HepG2 (cell line): ENCODE results near the gene GADD45G. TPM values are rescaled to one million over a fixed set of nuclear protein-coding genes. Genes with fewer than 3 reads are reported as not detected.

Experiments
- ATAC-seq: fragments of 200-7000 bp; cut with Tn5 transposase; 3 replicates; pipeline ENCODE4 v1.9.1; 2020; ENCODE audit warnings: mild to moderate bottlenecking, moderate library complexity
- BruUV-seq: library from RNA; stranded (reverse); fragments of 400-500 nt; replicated peaks from 2 replicates; lab custom pipeline; 2021; lab: Mats Ljungman, UMichigan
- CTCF ChIA-PET: fragments of 300-600 bp; formaldehyde crosslinking; extraction: SDS; loops from one replicate; lab custom pipeline; 2021; ENCODE audit warnings: low total read pairs, inconsistent platforms, low intra/inter-chr PET ratio; lab: Yijun Ruan, JAX
- POLR2A ChIA-PET: fragments of 350-600 bp; sonication (Branson Sonifier 250); formaldehyde crosslinking; loops from one replicate; lab custom pipeline; 2020; ENCODE audit warnings: antibody characterized with exemption, inconsistent platforms; lab: Yijun Ruan, JAX
- DNase-seq: peaks from one replicate; pipeline ENCODE4 v3.0.0-alpha.2; 2015; ENCODE audit warnings: low spot score
- FAIRE-seq: peaks from 3 replicates; lab custom pipeline; 2011; peaks lifted over from hg19 to GRCh38; lab: Jason Lieb, UNC
- H2AFZ ChIP-seq: one replicate; pipeline ENCODE4 v1.6.1; 2011; ENCODE audit warnings: low read length, inconsistent platforms
- H3K27ac ChIP-seq: fragments of 300-600 bp; 3 replicates; pipeline ENCODE4 v1.8.0; 2011; ENCODE audit warnings: mixed run types, mild to moderate bottlenecking, mixed read lengths, low read length, inconsistent platforms; ENCODE audit not compliant: insufficient read depth; ENCODE audit errors: extremely low read length
- H3K27me3 ChIP-seq, 2 experiments: fragments of 200-600 bp in 1 of 2; 2 replicates in 1 of 2; 3 replicates in 1 of 2; pipeline versions ENCODE4 v1.6.0 to v1.8.0; 2011; ENCODE audit warnings: low read length in 2 of 2, mild to moderate bottlenecking in 2 of 2, moderate library complexity in 2 of 2, inconsistent platforms in 1 of 2; ENCODE audit not compliant: insufficient read depth in 2 of 2, control insufficient read depth in 1 of 2
- H3K36me3 ChIP-seq, 2 experiments: fragments of 200-600 bp in 1 of 2; replicated peaks in 1 of 2; 2 replicates in 1 of 2; 3 replicates in 1 of 2; pipeline versions ENCODE4 v1.5.1 to v1.8.0; 2011; ENCODE audit warnings: low read length in 2 of 2, inconsistent platforms in 1 of 2; ENCODE audit not compliant: insufficient read depth in 2 of 2, control insufficient read depth in 1 of 2
- H3K4me1 ChIP-seq: 2 replicates; pipeline ENCODE4 v1.5.1; 2012; ENCODE audit warnings: low read length, inconsistent platforms; ENCODE audit not compliant: insufficient read depth
- H3K4me2 ChIP-seq: 2 replicates; pipeline ENCODE4 v1.6.0; 2011; ENCODE audit warnings: low read depth, low read length, inconsistent platforms
- H3K4me3 ChIP-seq, 3 experiments: fragments of 200-600 bp in 1 of 3; sonication (generic), shearing (Covaris generic) in 1 of 3; replicated peaks in 1 of 3; 2 replicates each; pipeline ENCODE4 v1.5.1; 2011 to 2016; ENCODE audit warnings: low read length in 3 of 3, inconsistent platforms in 2 of 3, low read depth in 2 of 3, mild to moderate bottlenecking in 2 of 3, control low read depth in 1 of 3, mixed read lengths in 1 of 3; ENCODE audit not compliant: insufficient read depth in 1 of 3
- H3K79me2 ChIP-seq: one replicate; pipeline ENCODE4 v1.6.1; 2011; ENCODE audit warnings: low read length, inconsistent platforms; ENCODE audit not compliant: insufficient read depth
- H3K9ac ChIP-seq: 2 replicates; pipeline ENCODE4 v1.6.0; 2011; ENCODE audit warnings: mild to moderate bottlenecking, low read depth, low read length, inconsistent platforms; ENCODE audit not compliant: insufficient read depth
- H3K9me3 ChIP-seq: 2 replicates; pipeline ENCODE4 v1.5.1; 2012; ENCODE audit warnings: mild to moderate bottlenecking, low read length
- H4K20me1 ChIP-seq: 2 replicates; pipeline ENCODE4 v1.6.0; 2011; ENCODE audit warnings: inconsistent platforms, mild to moderate bottlenecking, low read length, moderate library complexity; ENCODE audit not compliant: insufficient read depth
- KDM6A ChIP-seq: IDR thresholded peaks from 2 replicates; pipeline ENCODE4 v1.6.1; 2016; ENCODE audit warnings: low read depth
- WGBS: methylation state at CpG from one replicate; pipeline ENCODE4 v1.1.6; 2017; ENCODE audit warnings: low lambda C conversion rate; 5-methylcytosine and 5-hydroxymethylcytosine counted together
- in situ Hi-C: cut with HindIII; loops from 2 replicates; pipeline ENCODE4 v1.10.0; 2017; ENCODE audit warnings: low pct_unique_long_range_greater_than_20kb; ENCODE audit not compliant: extremely low pct_ligation_motif_present
- intact Hi-C: fragments of 100-400 bp; cut with micrococcal nuclease; formaldehyde crosslinking; loops from one replicate; pipeline ENCODE4 v1.10.0; 2022; ENCODE audit not compliant: unreplicated experiment
- polyA plus RNA-seq, 8 experiments: library from polyadenylated mRNA; depleted of rRNA in 3 of 8; stranded (reverse) in 7 of 8; unstranded in 1 of 8; fragments of >200 nt; fragmentation: Illumina TruSeq in 4 of 8; extraction: Trizol in 4 of 8; gene quantifications; 2 replicates each; pipeline versions ENCODE4 v1.2.1 to v1.2.3, GENCODE V29; 2011 to 2016; ENCODE audit warnings: low read depth in 4 of 8, missing spikeins in 1 of 8, mixed read lengths in 1 of 8; ENCODE audit not compliant: insufficient read depth in 1 of 8
- total RNA-seq, 5 experiments: library from RNA; depleted of rRNA; stranded (reverse); fragments of >200 nt; fragmentation: Illumina TruSeq; extraction: Trizol; gene quantifications; 2 replicates each; pipeline ENCODE4 v1.2.3, GENCODE V29; 2016; ENCODE audit warnings: low read depth in 1 of 5
- TF ChIP-seq, protein P1 (sequence below): sonication (generic); formaldehyde crosslinking; conservative IDR thresholded peaks from 2 replicates; pipeline ENCODE4 v1.4.0; 2020; ENCODE audit warnings: mild to moderate bottlenecking, missing genetic modification reagents, moderate library complexity

GADD45G gene
- total and polyA plus RNA-seq, 2 of the 13 experiments (the other 11 are each of a cell fraction or from before 2014, with no cell fraction given), result not detected

DNA sequence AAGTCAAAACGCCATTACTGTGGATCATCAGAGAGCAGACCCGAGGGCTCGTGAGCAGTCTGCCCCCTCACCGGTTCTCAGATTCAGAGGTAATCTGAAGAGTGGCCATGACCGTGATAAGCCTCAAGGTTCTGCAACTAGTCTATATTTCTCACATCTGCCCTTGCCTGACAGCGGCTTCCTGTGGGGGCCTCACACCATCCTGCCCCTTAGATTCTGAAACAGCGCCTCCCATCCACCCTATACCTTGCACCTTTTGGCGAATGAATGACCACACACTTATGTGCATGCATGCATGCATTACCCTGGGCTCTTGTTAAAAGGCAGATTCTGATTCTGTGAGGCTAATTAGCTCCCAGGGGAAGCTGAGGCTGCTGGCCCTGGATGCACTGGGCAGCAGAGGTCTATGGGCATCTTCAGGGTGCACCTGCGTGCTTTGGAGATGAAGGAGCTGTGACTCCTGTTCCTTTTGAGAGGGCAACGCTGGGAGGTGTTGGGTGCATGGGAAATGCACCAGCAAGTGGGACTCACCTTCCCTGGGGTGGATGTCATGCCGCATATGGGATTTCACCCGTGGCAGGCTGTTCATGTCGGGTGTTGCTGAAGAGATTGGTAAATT lies 7.8 kb upstream of the GADD45G start:
- CTCF ChIA-PET, result interaction anchor here (0.9 to 2.4 kb wide), 3 partner anchors 502 to 546 kb away, joined by 3 to 26 read pairs (median 6); no protein-coding TSS in a partner anchor

More for the DNA sequence above, 7.8 kb upstream of the GADD45G start:
- 14% methylated on average over 6 of the region's 13 CpGs for WGBS
- H2AFZ ChIP-seq, result no peak overlapping the region
- no peak overlapping the region for H3K4me2 ChIP-seq
- in situ Hi-C loops (loop anchor here (10.0 kb wide), 1 partner anchor 1278 kb away; no protein-coding TSS in a partner anchor), intact Hi-C loops (no loop called here)
- H3K27me3 ChIP-seq, result peaks cover 0 to 8% of the 10 kb centered on the region in 2 experiments; a peak in 2 of 5 replicates
- ATAC-seq, result no peak
- FAIRE-seq, result no peak
- DNase-seq, result no peak
- no peaks in the 10 kb centered on the region for H3K79me2 ChIP-seq
- TF ChIP-seq, protein P1, sequence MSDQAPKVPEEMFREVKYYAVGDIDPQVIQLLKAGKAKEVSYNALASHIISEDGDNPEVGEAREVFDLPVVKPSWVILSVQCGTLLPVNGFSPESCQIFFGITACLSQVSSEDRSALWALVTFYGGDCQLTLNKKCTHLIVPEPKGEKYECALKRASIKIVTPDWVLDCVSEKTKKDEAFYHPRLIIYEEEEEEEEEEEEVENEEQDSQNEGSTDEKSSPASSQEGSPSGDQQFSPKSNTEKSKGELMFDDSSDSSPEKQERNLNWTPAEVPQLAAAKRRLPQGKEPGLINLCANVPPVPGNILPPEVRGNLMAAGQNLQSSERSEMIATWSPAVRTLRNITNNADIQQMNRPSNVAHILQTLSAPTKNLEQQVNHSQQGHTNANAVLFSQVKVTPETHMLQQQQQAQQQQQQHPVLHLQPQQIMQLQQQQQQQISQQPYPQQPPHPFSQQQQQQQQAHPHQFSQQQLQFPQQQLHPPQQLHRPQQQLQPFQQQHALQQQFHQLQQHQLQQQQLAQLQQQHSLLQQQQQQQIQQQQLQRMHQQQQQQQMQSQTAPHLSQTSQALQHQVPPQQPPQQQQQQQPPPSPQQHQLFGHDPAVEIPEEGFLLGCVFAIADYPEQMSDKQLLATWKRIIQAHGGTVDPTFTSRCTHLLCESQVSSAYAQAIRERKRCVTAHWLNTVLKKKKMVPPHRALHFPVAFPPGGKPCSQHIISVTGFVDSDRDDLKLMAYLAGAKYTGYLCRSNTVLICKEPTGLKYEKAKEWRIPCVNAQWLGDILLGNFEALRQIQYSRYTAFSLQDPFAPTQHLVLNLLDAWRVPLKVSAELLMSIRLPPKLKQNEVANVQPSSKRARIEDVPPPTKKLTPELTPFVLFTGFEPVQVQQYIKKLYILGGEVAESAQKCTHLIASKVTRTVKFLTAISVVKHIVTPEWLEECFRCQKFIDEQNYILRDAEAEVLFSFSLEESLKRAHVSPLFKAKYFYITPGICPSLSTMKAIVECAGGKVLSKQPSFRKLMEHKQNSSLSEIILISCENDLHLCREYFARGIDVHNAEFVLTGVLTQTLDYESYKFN (CRISPR knock-in tag), result no peak
- TF ChIP-seq KDM6A (CRISPR knock-in tag), result no peak
- H3K9ac ChIP-seq, result no peak overlapping the region
- H3K27ac ChIP-seq, result no peak overlapping the region
- POLR2A ChIA-PET, result no interaction called here
- peaks cover 14% of the 10 kb centered on the region for H3K4me1 ChIP-seq
- no peaks in the 10 kb centered on the region for H3K36me3 ChIP-seq
- no peaks in the 10 kb centered on the region for H3K9me3 ChIP-seq
- no peaks in the 10 kb centered on the region for H4K20me1 ChIP-seq
- BruUV-seq, result no TSS peak
- no peak overlapping the region for H3K4me3 ChIP-seq
